Spleen (tissue), 7 donors: Measurements from ENCODE around the gene CACNA1D.

ENCODE experiments used
- CTCF ChIP-seq, 11 experiments: fragments of 200-600 bp in 7 of 11; fragments of 450-650 bp in 4 of 11; sonication (generic) in 4 of 11; IDR thresholded peaks in 8 of 11; conservative IDR thresholded peaks in 3 of 11; 1 replicate in 7 of 11; 2 replicates in 4 of 11; pipeline versions ENCODE4 v1.4.0 to v1.8.0; 2016 to 2021; ENCODE audit warnings: antibody characterized with exemption in 11 of 11, inconsistent platforms in 4 of 11, mild to moderate bottlenecking in 1 of 11
- POLR2A ChIP-seq, 3 donors: fragments of 450-650 bp; IDR thresholded peaks; one replicate each; pipeline ENCODE4 v1.5.1; 2017; ENCODE audit warnings: antibody characterized with exemption in 3 of 3, mild to moderate bottlenecking in 1 of 3
- POLR2AphosphoS5 ChIP-seq, 3 donors: sonication (generic); formaldehyde crosslinking; IDR thresholded peaks; one replicate each; pipeline ENCODE4 v1.5.1; 2017; ENCODE audit warnings: antibody characterized with exemption in 3 of 3
- donor health status: DM: no; HTN: no; CAD: no; lungs with moderate emphysema.
- donor health status: DM: no; HTN: no; CAD: no.
- donor health status: DM: no; HTN: no; CAD: no.

GRCh38 chr3:53791317-53791716 lies 296.9 kb downstream of the CACNA1D start:
- TF ChIP-seq CTCF (IDR thresholded peaks at IDR 0.05 in 8 of 11, conservative IDR thresholded peaks at IDR 0.05 in 3 of 11): no peak
- TF ChIP-seq POLR2AphosphoS5 (IDR thresholded peaks at IDR 0.05): no peak
- TF ChIP-seq POLR2A (IDR thresholded peaks at IDR 0.05): no peak
